Ishikawa (cell line): ENCODE data around the gene DISP2.

Experiments
- CEBPB ChIP-seq: IDR thresholded peaks from 2 replicates; pipeline ENCODE4 v1.6.1; 2012
- CREB1 ChIP-seq: IDR thresholded peaks from 2 replicates; pipeline ENCODE4 v1.6.1; 2012; ENCODE audit warnings: low read depth
- EGR1 ChIP-seq: IDR thresholded peaks from 2 replicates; pipeline ENCODE4 v1.6.1; 2012
- EP300 ChIP-seq: IDR thresholded peaks from 2 replicates; pipeline ENCODE4 v1.6.1; 2012; ENCODE audit warnings: borderline replicate concordance
- FOXM1 ChIP-seq: IDR thresholded peaks from 2 replicates; pipeline ENCODE4 v1.6.1; 2012; ENCODE audit warnings: low read depth, borderline replicate concordance
- NFIC ChIP-seq: IDR thresholded peaks from 2 replicates; pipeline ENCODE4 v1.6.1; 2012
- RAD21 ChIP-seq: IDR thresholded peaks from 2 replicates; pipeline ENCODE4 v1.6.1; 2012; ENCODE audit warnings: low read depth
- TAF1 ChIP-seq: IDR thresholded peaks from 2 replicates; pipeline ENCODE4 v1.6.1; 2012; ENCODE audit warnings: low read depth, mild to moderate bottlenecking
- TCF12 ChIP-seq: IDR thresholded peaks from 2 replicates; pipeline ENCODE4 v1.6.1; 2012; ENCODE audit warnings: low read depth
- TEAD4 ChIP-seq: IDR thresholded peaks from 2 replicates; pipeline ENCODE4 v1.6.1; 2012
- YY1 ChIP-seq: IDR thresholded peaks from 2 replicates; pipeline ENCODE4 v1.6.1; 2012; ENCODE audit warnings: low read depth
- ZBTB7A ChIP-seq: IDR thresholded peaks from 2 replicates; pipeline ENCODE4 v1.6.1; 2012; ENCODE audit warnings: low read depth
- TF ChIP-seq, protein P1 (sequence below): IDR thresholded peaks from 2 replicates; pipeline ENCODE4 v1.6.1; 2012
- TF ChIP-seq, protein P2 (sequence below): IDR thresholded peaks from 2 replicates; pipeline ENCODE4 v1.6.1; 2012; ENCODE audit warnings: low read depth, mild to moderate bottlenecking
- TF ChIP-seq, protein P3 (sequence below): IDR thresholded peaks from 2 replicates; pipeline ENCODE4 v1.6.1; 2012

Gene DISP2

GRCh38 chr15:40346579-40347558 lies 11.2 kb upstream of the DISP2 start:
- TF ChIP-seq TEAD4 (no peak), CEBPB (no peak), EP300 (no peak), TCF12 (no peak), FOXM1 (no peak), TAF1 (no peak), ZBTB7A (no peak), YY1 (no peak), CREB1 (no peak), EGR1 (no peak), NFIC (no peak), RAD21 (no peak)
- TF ChIP-seq, protein P1, sequence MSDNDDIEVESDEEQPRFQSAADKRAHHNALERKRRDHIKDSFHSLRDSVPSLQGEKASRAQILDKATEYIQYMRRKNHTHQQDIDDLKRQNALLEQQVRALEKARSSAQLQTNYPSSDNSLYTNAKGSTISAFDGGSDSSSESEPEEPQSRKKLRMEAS: no peak
- TF ChIP-seq, protein P2, sequence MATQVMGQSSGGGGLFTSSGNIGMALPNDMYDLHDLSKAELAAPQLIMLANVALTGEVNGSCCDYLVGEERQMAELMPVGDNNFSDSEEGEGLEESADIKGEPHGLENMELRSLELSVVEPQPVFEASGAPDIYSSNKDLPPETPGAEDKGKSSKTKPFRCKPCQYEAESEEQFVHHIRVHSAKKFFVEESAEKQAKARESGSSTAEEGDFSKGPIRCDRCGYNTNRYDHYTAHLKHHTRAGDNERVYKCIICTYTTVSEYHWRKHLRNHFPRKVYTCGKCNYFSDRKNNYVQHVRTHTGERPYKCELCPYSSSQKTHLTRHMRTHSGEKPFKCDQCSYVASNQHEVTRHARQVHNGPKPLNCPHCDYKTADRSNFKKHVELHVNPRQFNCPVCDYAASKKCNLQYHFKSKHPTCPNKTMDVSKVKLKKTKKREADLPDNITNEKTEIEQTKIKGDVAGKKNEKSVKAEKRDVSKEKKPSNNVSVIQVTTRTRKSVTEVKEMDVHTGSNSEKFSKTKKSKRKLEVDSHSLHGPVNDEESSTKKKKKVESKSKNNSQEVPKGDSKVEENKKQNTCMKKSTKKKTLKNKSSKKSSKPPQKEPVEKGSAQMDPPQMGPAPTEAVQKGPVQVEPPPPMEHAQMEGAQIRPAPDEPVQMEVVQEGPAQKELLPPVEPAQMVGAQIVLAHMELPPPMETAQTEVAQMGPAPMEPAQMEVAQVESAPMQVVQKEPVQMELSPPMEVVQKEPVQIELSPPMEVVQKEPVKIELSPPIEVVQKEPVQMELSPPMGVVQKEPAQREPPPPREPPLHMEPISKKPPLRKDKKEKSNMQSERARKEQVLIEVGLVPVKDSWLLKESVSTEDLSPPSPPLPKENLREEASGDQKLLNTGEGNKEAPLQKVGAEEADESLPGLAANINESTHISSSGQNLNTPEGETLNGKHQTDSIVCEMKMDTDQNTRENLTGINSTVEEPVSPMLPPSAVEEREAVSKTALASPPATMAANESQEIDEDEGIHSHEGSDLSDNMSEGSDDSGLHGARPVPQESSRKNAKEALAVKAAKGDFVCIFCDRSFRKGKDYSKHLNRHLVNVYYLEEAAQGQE: no peak
- TF ChIP-seq, protein P3, sequence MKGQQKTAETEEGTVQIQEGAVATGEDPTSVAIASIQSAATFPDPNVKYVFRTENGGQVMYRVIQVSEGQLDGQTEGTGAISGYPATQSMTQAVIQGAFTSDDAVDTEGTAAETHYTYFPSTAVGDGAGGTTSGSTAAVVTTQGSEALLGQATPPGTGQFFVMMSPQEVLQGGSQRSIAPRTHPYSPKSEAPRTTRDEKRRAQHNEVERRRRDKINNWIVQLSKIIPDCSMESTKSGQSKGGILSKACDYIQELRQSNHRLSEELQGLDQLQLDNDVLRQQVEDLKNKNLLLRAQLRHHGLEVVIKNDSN: no peak

GRCh38 chr15:40347559-40348473 lies 10.2 kb upstream of the DISP2 start:
- TF ChIP-seq CEBPB (no peak), EGR1 (no peak)

GRCh38 chr15:40348474-40348870 lies 9.5 kb upstream of the DISP2 start:
- TF ChIP-seq EP300: no peak
- no peak for TF ChIP-seq RAD21
- no peak for TF ChIP-seq CEBPB
- TF ChIP-seq EGR1: no peak
- TF ChIP-seq FOXM1: no peak
- no peak for TF ChIP-seq YY1
- TF ChIP-seq TCF12: no peak
- TF ChIP-seq, protein P2: no peak
- TF ChIP-seq NFIC: no peak
- TF ChIP-seq, protein P3: no peak
- TF ChIP-seq TAF1: no peak
- TF ChIP-seq CREB1: no peak
- no peak for TF ChIP-seq ZBTB7A
- TF ChIP-seq, protein P1: no peak
- TF ChIP-seq TEAD4: no peak

DNA sequence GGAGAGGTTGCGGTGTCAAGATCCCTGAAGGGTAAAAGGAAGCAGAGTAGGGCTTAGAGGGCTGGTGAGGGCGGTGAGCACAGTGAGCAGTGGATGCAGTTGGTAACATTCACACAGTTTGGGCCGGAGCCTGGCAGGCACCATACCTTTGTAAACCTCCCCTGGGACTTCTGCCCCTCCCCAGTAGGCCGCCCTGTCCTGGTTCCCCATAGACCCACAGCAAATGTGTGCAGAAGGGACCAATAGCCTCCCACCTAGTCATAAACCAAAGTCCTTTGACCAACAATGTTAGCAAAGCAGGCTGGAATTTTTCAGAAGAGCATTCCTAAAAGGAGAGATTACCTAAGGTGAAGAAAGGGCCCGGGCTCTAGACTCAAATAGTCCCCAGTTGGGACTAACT lies 8.9 kb upstream of the DISP2 start:
- no peak for TF ChIP-seq EGR1
- no peak for TF ChIP-seq EP300
- no peak for TF ChIP-seq YY1
- TF ChIP-seq, protein P3: no peak
- TF ChIP-seq ZBTB7A: no peak
- no peak for TF ChIP-seq NFIC
- TF ChIP-seq RAD21: no peak
- no peak for TF ChIP-seq FOXM1
- no peak for TF ChIP-seq CEBPB
- no peak for TF ChIP-seq TEAD4
- no peak for TF ChIP-seq TCF12
